Gastroesophageal sphincter (tissue), 3 donors: ENCODE data around the gene C10orf71.

Source experiments
- CTCF ChIP-seq, 4 experiments: fragments of 200-600 bp in 2 of 4; fragments of 450-650 bp in 2 of 4; sonication (generic) in 1 of 4; IDR thresholded peaks; one replicate each; pipeline ENCODE4 v1.5.1; 2017 to 2019; ENCODE audit warnings: antibody characterized with exemption in 4 of 4, mild to moderate bottlenecking in 2 of 4, moderate library complexity in 2 of 4
- POLR2A ChIP-seq, 2 donors: fragments of 450-650 bp; IDR thresholded peaks; one replicate each; pipeline ENCODE4 v1.6.1; 2017; ENCODE audit warnings: antibody characterized with exemption in 2 of 2, mild to moderate bottlenecking in 2 of 2, moderate library complexity in 1 of 2

- no peak for TF ChIP-seq POLR2A (IDR thresholded peaks at IDR 0.05)
- TF ChIP-seq CTCF (IDR thresholded peaks at IDR 0.05), result no peak
Observed at GRCh38 chr10:49328401-49329145, 29.6 kb downstream of the C10orf71 start.
